HepG2 (cell line): ENCODE results near the gene FDPS. TPM values are rescaled to one million over a fixed set of nuclear protein-coding genes. Genes with fewer than 3 reads are reported as not detected.

ENCODE experiments used
- ASH2L ChIP-seq: fragments of 300-600, 200-600 bp; sonication (generic); IDR thresholded peaks from 2 replicates; pipeline ENCODE4 v1.7.0; 2017; ENCODE audit warnings: low read depth, mild to moderate bottlenecking, moderate library complexity, mixed read lengths, low read length; ENCODE audit not compliant: insufficient read length
- EHMT2 ChIP-seq: fragments of 200-600 bp; sonication (generic); IDR thresholded peaks from 2 replicates; pipeline ENCODE4 v1.7.0; 2017; ENCODE audit warnings: antibody characterized with exemption, low read depth, low read length, borderline replicate concordance
- GTF3A ChIP-seq: sonication (generic); formaldehyde crosslinking; conservative IDR thresholded peaks from 2 replicates; pipeline ENCODE4 v1.4.0; 2020; ENCODE audit warnings: mild to moderate bottlenecking, missing genetic modification reagents
- ISL2 ChIP-seq: sonication (generic); formaldehyde crosslinking; IDR thresholded peaks from 2 replicates; pipeline ENCODE4 v1.5.0; 2020; ENCODE audit warnings: missing genetic modification reagents
- MAZ ChIP-seq, 2 experiments: sonication (generic) in 1 of 2; formaldehyde crosslinking in 1 of 2; IDR thresholded peaks; 2 replicates each; pipeline versions ENCODE4 v1.5.0 to v1.6.1; 2012 to 2020; ENCODE audit warnings: low read depth in 2 of 2, mild to moderate bottlenecking in 2 of 2, borderline replicate concordance in 1 of 2, improper control_type of control experiment in 1 of 2, low read length in 1 of 2, missing genetic modification reagents in 1 of 2, moderate library complexity in 1 of 2
- MEF2D ChIP-seq: sonication (generic); formaldehyde crosslinking; IDR thresholded peaks from 2 replicates; pipeline ENCODE4 v1.5.1; 2020; ENCODE audit warnings: mild to moderate bottlenecking, missing genetic modification reagents
- MIER2 ChIP-seq: IDR thresholded peaks from 2 replicates; pipeline ENCODE4 v1.6.1; 2016; ENCODE audit warnings: missing biosample characterization, missing genetic modification reagents
- NCOR1 ChIP-seq: fragments of 200-600 bp; sonication (generic); IDR thresholded peaks from 2 replicates; pipeline ENCODE4 v1.7.0; 2017; ENCODE audit warnings: antibody characterized with exemption, low read length, borderline replicate concordance
- NFE2 ChIP-seq: sonication (generic); formaldehyde crosslinking; IDR thresholded peaks from 2 replicates; pipeline ENCODE4 v1.4.0; 2020; ENCODE audit warnings: missing genetic modification reagents
- PHF20 ChIP-seq: sonication (generic); formaldehyde crosslinking; IDR thresholded peaks from 2 replicates; pipeline ENCODE4 v1.5.0; 2020; ENCODE audit warnings: mild to moderate bottlenecking, missing genetic modification reagents
- PHF21A ChIP-seq: sonication (generic); formaldehyde crosslinking; IDR thresholded peaks from 2 replicates; pipeline ENCODE4 v1.5.0; 2020; ENCODE audit warnings: mild to moderate bottlenecking, missing genetic modification reagents
- THAP11 ChIP-seq: IDR thresholded peaks from 2 replicates; pipeline ENCODE4 v1.6.1; 2016; ENCODE audit warnings: missing biosample characterization, missing genetic modification reagents
- ZNF382 ChIP-seq: sonication (generic); formaldehyde crosslinking; IDR thresholded peaks from 2 replicates; pipeline ENCODE4 v1.5.0; 2020; ENCODE audit warnings: missing genetic modification reagents, mild to moderate bottlenecking, borderline replicate concordance
- ZNF441 ChIP-seq: sonication (generic); formaldehyde crosslinking; IDR thresholded peaks from 2 replicates; pipeline ENCODE4 v1.7.0; 2021; ENCODE audit warnings: missing genetic modification reagents, borderline replicate concordance
- ZNF501 ChIP-seq: sonication (generic); formaldehyde crosslinking; IDR thresholded peaks from 2 replicates; pipeline ENCODE4 v1.5.1; 2020; ENCODE audit warnings: mild to moderate bottlenecking, moderate library complexity, missing genetic modification reagents
- ZZZ3 ChIP-seq: sonication (generic); formaldehyde crosslinking; IDR thresholded peaks from 2 replicates; pipeline ENCODE4 v1.4.0; 2020; ENCODE audit warnings: missing genetic modification reagents, mild to moderate bottlenecking, borderline replicate concordance
- polyA plus RNA-seq, 8 experiments: library from polyadenylated mRNA; depleted of rRNA in 3 of 8; stranded (reverse) in 7 of 8; unstranded in 1 of 8; fragments of >200 nt; fragmentation: Illumina TruSeq in 4 of 8; extraction: Trizol in 4 of 8; gene quantifications; 2 replicates each; pipeline versions ENCODE4 v1.2.1 to v1.2.3, GENCODE V29; 2011 to 2016; ENCODE audit warnings: low read depth in 4 of 8, missing spikeins in 1 of 8, mixed read lengths in 1 of 8; ENCODE audit not compliant: insufficient read depth in 1 of 8
- total RNA-seq, 5 experiments: library from RNA; depleted of rRNA; stranded (reverse); fragments of >200 nt; fragmentation: Illumina TruSeq; extraction: Trizol; gene quantifications; 2 replicates each; pipeline ENCODE4 v1.2.3, GENCODE V29; 2016; ENCODE audit warnings: low read depth in 1 of 5
- TF ChIP-seq, protein P1 (sequence below): sonication (generic); formaldehyde crosslinking; IDR thresholded peaks from 2 replicates; pipeline ENCODE4 v1.4.0; 2020; ENCODE audit warnings: mild to moderate bottlenecking, missing genetic modification reagents
- TF ChIP-seq, protein P2 (sequence below): sonication (generic); formaldehyde crosslinking; IDR thresholded peaks from 2 replicates; pipeline ENCODE4 v1.4.0; 2020; ENCODE audit warnings: missing genetic modification reagents; ENCODE audit errors: not compliant biosample characterization
- TF ChIP-seq, protein P3 (sequence below): sonication (generic); formaldehyde crosslinking; IDR thresholded peaks from 2 replicates; pipeline ENCODE4 v1.5.0; 2020; ENCODE audit warnings: missing genetic modification reagents, mild to moderate bottlenecking, borderline replicate concordance

The FDPS gene
- total and polyA plus RNA-seq, 2 of the 13 experiments (the other 11 are each of a cell fraction or from before 2014, with no cell fraction given) = 264 to 519 TPM

DNA sequence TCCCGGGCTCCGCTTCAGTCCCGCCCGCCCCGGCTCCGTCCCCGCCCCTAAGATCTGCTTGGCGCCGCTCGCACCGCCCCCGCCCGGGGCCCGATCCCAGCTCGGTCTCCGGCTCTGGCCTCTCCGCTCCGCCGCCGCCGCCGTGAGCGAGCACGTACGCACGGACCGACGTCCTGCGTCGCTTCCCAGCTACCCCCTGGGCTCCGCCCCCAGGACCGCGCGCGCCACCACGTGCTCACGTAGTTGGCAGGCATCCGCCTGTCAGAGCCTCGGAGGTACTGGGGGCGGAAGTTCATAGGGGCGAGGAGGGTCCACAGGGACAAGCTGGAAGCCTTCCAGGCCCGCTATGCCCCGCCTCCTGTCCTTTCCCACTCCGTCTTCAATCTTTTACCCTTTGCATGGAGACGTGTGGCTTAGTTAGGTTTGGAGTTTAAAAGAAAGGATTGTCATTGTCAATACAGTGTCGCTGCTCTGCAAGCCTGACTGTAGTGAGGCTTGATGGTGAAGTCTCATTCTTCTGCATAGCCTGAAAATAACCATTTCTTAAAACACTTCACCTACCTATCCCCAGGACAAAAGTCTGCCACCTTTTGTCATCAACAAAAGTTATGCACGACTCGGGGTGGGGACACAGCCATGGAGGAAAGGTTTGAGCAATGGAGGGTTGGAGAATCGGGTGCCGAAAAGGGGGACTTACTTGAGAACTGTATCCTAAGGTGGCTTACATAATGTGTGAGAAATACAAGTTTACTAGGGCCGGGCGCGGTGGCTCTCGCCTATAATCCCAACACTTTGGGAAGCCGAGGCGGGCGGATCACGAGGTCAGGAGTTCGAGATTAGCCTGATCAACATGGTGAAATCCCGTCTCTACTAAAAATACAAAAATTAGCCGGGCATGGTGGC, 35.1 kb upstream of the FDPS start, which contains the start of gene CLK2 (continued):
- TF ChIP-seq, protein P1, sequence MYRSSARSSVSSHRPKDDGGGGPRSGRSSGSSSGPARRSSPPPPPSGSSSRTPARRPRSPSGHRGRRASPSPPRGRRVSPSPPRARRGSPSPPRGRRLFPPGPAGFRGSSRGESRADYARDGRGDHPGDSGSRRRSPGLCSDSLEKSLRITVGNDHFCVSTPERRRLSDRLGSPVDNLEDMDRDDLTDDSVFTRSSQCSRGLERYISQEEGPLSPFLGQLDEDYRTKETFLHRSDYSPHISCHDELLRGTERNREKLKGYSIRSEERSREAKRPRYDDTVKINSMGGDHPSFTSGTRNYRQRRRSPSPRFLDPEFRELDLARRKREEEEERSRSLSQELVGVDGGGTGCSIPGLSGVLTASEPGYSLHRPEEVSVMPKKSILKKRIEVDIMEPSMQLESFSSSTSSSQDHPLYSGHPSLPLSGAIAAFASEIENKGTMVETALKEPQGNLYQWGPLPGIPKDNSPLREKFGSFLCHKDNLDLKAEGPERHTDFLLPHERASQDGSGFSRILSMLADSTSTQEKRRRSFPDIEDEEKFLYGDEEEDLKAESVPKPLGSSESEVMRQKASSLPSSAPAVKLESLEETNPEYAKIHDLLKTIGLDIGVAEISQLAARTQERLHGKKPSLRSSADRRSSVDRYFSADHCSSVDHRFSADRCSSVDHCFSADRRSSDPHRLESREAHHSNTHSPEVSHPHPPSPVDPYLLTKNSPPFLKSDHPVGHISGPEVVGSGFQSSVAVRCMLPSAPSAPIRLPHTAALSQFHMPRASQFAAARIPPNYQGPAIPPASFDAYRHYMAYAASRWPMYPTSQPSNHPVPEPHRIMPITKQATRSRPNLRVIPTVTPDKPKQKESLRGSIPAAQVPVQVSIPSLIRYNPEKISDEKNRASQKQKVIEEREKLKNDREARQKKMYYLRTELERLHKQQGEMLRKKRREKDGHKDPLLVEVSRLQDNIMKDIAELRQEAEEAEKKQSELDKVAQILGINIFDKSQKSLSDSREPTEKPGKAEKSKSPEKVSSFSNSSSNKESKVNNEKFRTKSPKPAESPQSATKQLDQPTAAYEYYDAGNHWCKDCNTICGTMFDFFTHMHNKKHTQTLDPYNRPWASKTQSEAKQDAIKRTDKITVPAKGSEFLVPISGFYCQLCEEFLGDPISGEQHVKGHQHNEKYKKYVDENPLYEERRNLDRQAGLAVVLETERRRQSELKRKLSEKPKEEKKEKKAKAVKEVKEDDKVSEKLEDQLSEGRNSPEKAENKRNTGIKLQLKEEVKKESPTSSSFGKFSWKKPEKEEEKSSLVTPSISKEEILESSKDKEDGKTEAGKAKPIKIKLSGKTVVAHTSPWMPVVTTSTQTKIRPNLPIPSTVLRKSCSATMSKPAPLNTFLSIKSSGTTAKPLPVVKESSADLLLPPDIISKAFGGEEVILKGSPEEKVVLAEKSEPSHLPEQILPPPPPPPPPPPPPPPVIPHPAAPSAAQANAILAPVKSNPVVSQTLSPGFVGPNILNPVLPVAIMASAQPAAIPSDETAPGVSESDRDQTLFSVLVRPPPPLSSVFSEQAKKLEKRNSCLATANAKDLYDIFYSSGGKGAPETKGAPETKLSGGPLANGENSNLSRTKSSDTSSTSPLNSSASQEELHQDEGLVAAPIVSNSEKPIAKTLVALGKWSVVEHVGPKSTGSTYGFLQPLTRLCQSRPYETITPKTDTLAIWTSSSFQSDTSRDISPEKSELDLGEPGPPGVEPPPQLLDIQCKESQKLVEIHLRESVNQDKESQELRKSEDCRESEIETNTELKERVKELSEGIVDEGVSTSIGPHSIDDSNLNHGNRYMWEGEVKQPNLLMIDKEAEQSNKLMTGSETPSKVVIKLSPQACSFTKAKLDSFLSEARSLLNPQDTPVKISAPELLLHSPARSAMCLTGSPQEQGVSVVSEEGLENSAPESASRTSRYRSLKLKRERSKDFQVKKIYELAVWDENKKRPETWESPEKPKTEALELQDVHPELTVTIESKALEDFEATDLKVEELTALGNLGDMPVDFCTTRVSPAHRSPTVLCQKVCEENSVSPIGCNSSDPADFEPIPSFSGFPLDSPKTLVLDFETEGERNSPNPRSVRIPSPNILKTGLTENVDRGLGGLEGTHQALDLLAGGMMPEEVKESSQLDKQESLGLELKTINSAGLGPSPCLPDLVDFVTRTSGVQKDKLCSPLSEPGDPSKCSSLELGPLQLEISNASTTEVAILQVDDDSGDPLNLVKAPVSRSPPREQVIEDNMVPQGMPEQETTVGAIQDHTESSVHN (CRISPR knock-in tag) = no peak
- TF ChIP-seq ISL2 (peak; percentile 3), MEF2D (CRISPR knock-in tag) (peak; percentile 9; the same call in 1 of the 2 replicates), PHF20 (CRISPR knock-in tag) (peak; percentile 80), NFE2 (CRISPR knock-in tag) (no peak), MIER2 (CRISPR knock-in tag) (0 out of 2 replicates have a peak, but pooled peaks have one; percentile 46), EHMT2 (no peak), ZNF501 (CRISPR knock-in tag) (peak; percentile 75), ZNF441 (peak; percentile 24; the same call in 1 of the 2 replicates), ASH2L (peak; percentile 74), MAZ (IDR thresholded peaks at IDR 0.05; ENCODE audit: borderline replicate concordance, low read depth, low read length) (0 out of 2 replicates have a peak, but pooled peaks have one; percentile 40), MAZ (CRISPR knock-in tag; IDR thresholded peaks at IDR 0.05; ENCODE audit: low read depth) (peak; percentile 75), THAP11 (CRISPR knock-in tag) (peak; percentile 95), NCOR1 (peak; percentile 42; the same call in 1 of the 2 replicates), PHF21A (CRISPR knock-in tag) (peak; percentile 57; the same call in 1 of the 2 replicates), ZNF382 (CRISPR knock-in tag) (no peak), ZZZ3 (peak; percentile 68; the same call in 1 of the 2 replicates), GTF3A (CRISPR knock-in tag) (no peak)
- TF ChIP-seq, protein P2, sequence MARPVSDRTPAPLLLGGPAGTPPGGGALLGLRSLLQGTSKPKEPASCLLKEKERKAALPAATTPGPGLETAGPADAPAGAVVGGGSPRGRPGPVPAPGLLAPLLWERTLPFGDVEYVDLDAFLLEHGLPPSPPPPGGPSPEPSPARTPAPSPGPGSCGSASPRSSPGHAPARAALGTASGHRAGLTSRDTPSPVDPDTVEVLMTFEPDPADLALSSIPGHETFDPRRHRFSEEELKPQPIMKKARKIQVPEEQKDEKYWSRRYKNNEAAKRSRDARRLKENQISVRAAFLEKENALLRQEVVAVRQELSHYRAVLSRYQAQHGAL (CRISPR knock-in tag) = no peak
- TF ChIP-seq, protein P3, sequence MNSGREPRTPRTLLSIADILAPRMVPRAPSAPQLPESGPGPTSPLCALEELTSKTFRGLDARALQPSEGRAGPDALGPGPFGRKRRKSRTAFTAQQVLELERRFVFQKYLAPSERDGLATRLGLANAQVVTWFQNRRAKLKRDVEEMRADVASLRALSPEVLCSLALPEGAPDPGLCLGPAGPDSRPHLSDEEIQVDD (CRISPR knock-in tag) = no peak
